Left kidney (tissue), 2 donors: ENCODE data around the gene SEC24B. TPM values are rescaled to one million over a fixed set of nuclear protein-coding genes. Genes with fewer than 3 reads are reported as not detected.
"Not testable (repeated sequence)": the region's sequence is repeated elsewhere in the genome, so short reads cannot be mapped to it uniquely, and the experiment has no call there.

Experiments used
- DNase-seq: peaks from one replicate; pipeline ENCODE4 v3.0.0-alpha.2; 2013
- polyA plus RNA-seq: library from polyadenylated mRNA; unstranded; fragments of 120-200 nt; gene quantifications from one replicate; pipeline ENCODE4 v1.2.1, GENCODE V29; 2013; ENCODE audit not compliant: insufficient read length

The SEC24B gene
- polyA plus RNA-seq, 1 donor = 48.0 TPM

DNA sequence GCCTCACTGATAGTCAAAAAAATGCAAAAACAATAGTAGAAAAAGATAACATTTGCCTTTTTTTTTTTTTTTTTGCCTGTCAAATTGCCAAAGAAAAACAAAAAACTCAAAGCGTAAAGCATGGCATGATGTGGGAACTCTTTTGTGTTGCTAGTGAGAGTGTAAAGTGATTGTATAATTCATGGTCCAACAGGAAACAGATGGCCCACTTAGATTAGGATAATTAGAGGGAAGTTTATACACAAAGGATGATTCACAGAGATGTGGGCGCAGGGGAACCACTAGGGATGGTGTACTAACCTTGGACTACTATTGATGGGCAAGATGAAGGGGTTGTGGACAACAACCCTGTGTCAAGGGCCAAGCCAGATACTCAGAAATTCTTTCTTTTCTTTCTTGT, 142.8 kb downstream of the SEC24B start:
- DNase-seq = peak; percentile 19

GRCh38 chr4:109578846-109579245, 145.2 kb downstream of the SEC24B start:
- no peak for DNase-seq

- not testable (repeated sequence) for DNase-seq
Measured at GRCh38 chr4:109579997-109580396, 146.4 kb downstream of the SEC24B start.

DNA sequence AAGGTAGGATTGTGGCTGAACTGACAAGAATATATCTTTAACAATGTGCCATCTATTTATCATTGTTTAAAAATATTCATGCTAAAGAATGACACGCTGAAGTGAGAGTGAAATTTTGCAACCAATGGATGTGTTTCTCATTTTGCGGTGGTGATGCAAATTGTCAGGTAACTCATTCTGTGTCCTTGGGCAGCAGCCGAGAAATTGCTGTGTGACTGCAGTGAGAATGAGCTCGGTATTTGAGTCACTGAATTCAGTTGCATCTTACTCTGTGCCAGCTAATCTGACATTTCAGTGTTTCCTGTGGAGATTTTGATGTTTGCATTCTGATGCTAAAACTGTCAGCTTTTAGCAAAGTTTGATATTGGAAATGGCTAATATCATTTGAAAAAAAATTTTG, 154.6 kb downstream of the SEC24B start:
- no peak for DNase-seq

- no peak for DNase-seq
Measured at GRCh38 chr4:109589119-109589518, 155.5 kb downstream of the SEC24B start.

- no peak for DNase-seq
Measured at GRCh38 chr4:109589605-109590004, 156.0 kb downstream of the SEC24B start.

Other genes starting within 250 kb of the SEC24B start
- 19.6 TPM for gene COL25A1, start 131.2 kb upstream of the SEC24B start, polyA plus RNA-seq
- gene MCUB, start 126.4 kb downstream of the SEC24B start, polyA plus RNA-seq = 10.7 TPM